SK-N-SH (cell line): Measurements from ENCODE around the gene TULP4. TPM values are rescaled to one million over a fixed set of nuclear protein-coding genes. Genes with fewer than 3 reads are reported as not detected.

Source experiments
- CTCF ChIA-PET: fragments of 300-600, 350-600 bp; formaldehyde crosslinking; extraction: SDS; loops from one replicate; lab custom pipeline; 2021; lab: Yijun Ruan, JAX
- POLR2A ChIA-PET: fragments of 350-600 bp; sonication (Branson Sonifier 250); formaldehyde crosslinking; extraction: SDS; loops from one replicate; lab custom pipeline; 2020; ENCODE audit warnings: antibody characterized with exemption, inconsistent platforms; lab: Yijun Ruan, JAX
- DNase-seq: peaks from one replicate; pipeline ENCODE4 v3.0.0; 2012
- H2AFZ ChIP-seq: fragments of 200-600 bp; sonication (generic); 2 replicates; pipeline ENCODE4 v1.8.1; 2016; ENCODE audit warnings: antibody characterized with exemption, mild to moderate bottlenecking, low read depth
- H3F3A ChIP-seq: fragments of 200-600 bp; sonication (generic); replicated peaks from 2 replicates; pipeline ENCODE3; 2016; ENCODE audit warnings: antibody characterized with exemption, mild to moderate bottlenecking; ENCODE audit not compliant: insufficient read depth
- H3K27ac ChIP-seq, 2 experiments: fragments of 200-500 bp in 1 of 2; fragments of 200-600 bp in 1 of 2; sonication (Bioruptor generic) in 1 of 2; sonication (generic), shearing (Covaris generic) in 1 of 2; 2 replicates each; pipeline versions ENCODE4 v1.5.1 to v1.6.1; 2014 to 2016; ENCODE audit warnings: low read depth in 2 of 2, inconsistent platforms in 1 of 2, low read length in 1 of 2, mild to moderate bottlenecking in 1 of 2, mixed read lengths in 1 of 2
- H3K27me3 ChIP-seq: fragments of 200-600 bp; sonication (generic), shearing (Covaris generic); 2 replicates; pipeline ENCODE4 v1.6.1; 2016; ENCODE audit warnings: mixed run types; ENCODE audit not compliant: insufficient read depth
- H3K36me3 ChIP-seq, 2 experiments: fragments of 200-500 bp in 1 of 2; fragments of 200-600 bp in 1 of 2; sonication (Bioruptor generic) in 1 of 2; sonication (generic) in 1 of 2; replicated peaks in 1 of 2; 2 replicates each; pipeline versions ENCODE3 to v1.5.1; 2014 to 2016; ENCODE audit warnings: low read length in 1 of 2, mild to moderate bottlenecking in 1 of 2; ENCODE audit not compliant: insufficient read depth in 2 of 2, control insufficient read depth in 1 of 2
- H3K4me1 ChIP-seq, 2 experiments: fragments of 200-500 bp in 1 of 2; fragments of 200-600 bp in 1 of 2; sonication (Bioruptor generic) in 1 of 2; sonication (generic), shearing (Covaris generic) in 1 of 2; 2 replicates each; pipeline versions ENCODE4 v1.5.1 to v1.6.1; 2014 to 2016; ENCODE audit warnings: low read depth in 1 of 2, low read length in 1 of 2, mixed run types in 1 of 2; ENCODE audit not compliant: insufficient read depth in 2 of 2, control insufficient read depth in 1 of 2
- H3K4me2 ChIP-seq: fragments of 200-600 bp; sonication (generic), shearing (Covaris generic); 2 replicates; pipeline ENCODE4 v1.6.1; 2017; ENCODE audit warnings: mixed run types
- H3K4me3 ChIP-seq, 2 experiments: fragments of 200-500 bp in 1 of 2; fragments of 200-600 bp in 1 of 2; sonication (Bioruptor generic) in 1 of 2; sonication (generic), shearing (Covaris generic) in 1 of 2; 2 replicates each; pipeline versions ENCODE4 v1.5.1 to v1.8.1; 2014 to 2016; ENCODE audit warnings: low read depth in 2 of 2, inconsistent platforms in 1 of 2, low read length in 1 of 2, mild to moderate bottlenecking in 1 of 2, mixed read lengths in 1 of 2, moderate library complexity in 1 of 2
- H3K79me2 ChIP-seq: fragments of 200-600 bp; sonication (generic); 2 replicates; pipeline ENCODE4 v1.8.1; 2017; ENCODE audit warnings: mild to moderate bottlenecking; ENCODE audit not compliant: insufficient read depth
- H3K9ac ChIP-seq: fragments of 200-600 bp; sonication (generic); 2 replicates; pipeline ENCODE4 v1.6.1; 2017; ENCODE audit warnings: mixed run types
- H3K9me2 ChIP-seq: fragments of 200-600 bp; sonication (generic); 2 replicates; pipeline ENCODE4 v1.6.1; 2017; ENCODE audit warnings: mixed run types
- H3K9me3 ChIP-seq: fragments of 200-600 bp; sonication (generic); 2 replicates; pipeline ENCODE4 v1.6.1; 2017; ENCODE audit warnings: mixed run types, mild to moderate bottlenecking, moderate library complexity
- H4K20me1 ChIP-seq: fragments of 200-600 bp; sonication (generic); 2 replicates; pipeline ENCODE4 v1.6.1; 2017; ENCODE audit warnings: mild to moderate bottlenecking, mixed run types; ENCODE audit not compliant: insufficient read depth
- ELF1 ChIP-seq: IDR thresholded peaks from 2 replicates; pipeline ENCODE4 v1.4.0; 2012
- EP300 ChIP-seq, 2 experiments: IDR thresholded peaks; 2 replicates each; pipeline versions ENCODE4 v1.4.0 to v1.6.1; 2012; ENCODE audit warnings: borderline replicate concordance in 1 of 2, low read depth in 1 of 2, low read length in 1 of 2
- FOXM1 ChIP-seq: IDR thresholded peaks from 2 replicates; pipeline ENCODE4 v1.4.0; 2012; ENCODE audit warnings: low read depth, mild to moderate bottlenecking
- GABPA ChIP-seq: IDR thresholded peaks from 2 replicates; pipeline ENCODE4 v1.4.0; 2012; ENCODE audit warnings: low read depth, mild to moderate bottlenecking
- MXI1 ChIP-seq: IDR thresholded peaks from 2 replicates; pipeline ENCODE4 v1.6.1; 2012; ENCODE audit warnings: mild to moderate bottlenecking, low read depth, low read length, improper control_type of control experiment
- NFIC ChIP-seq: IDR thresholded peaks from 2 replicates; pipeline ENCODE4 v1.4.0; 2012; ENCODE audit warnings: borderline replicate concordance
- NRF1 ChIP-seq: IDR thresholded peaks from 2 replicates; pipeline ENCODE4 v1.6.1; 2012; ENCODE audit warnings: low read depth, mild to moderate bottlenecking, low read length
- POLR2AphosphoS5 ChIP-seq: IDR thresholded peaks from 2 replicates; pipeline ENCODE4 v1.6.1; 2012; ENCODE audit warnings: low read depth, low read length
- SIN3A ChIP-seq: IDR thresholded peaks from 2 replicates; pipeline ENCODE4 v1.6.1; 2012; ENCODE audit warnings: low read depth, mild to moderate bottlenecking, low read length, moderate library complexity, borderline replicate concordance
- SMC3 ChIP-seq: IDR thresholded peaks from 2 replicates; pipeline ENCODE4 v1.6.1; 2012; ENCODE audit warnings: low read depth, low read length, improper control_type of control experiment
- TAF1 ChIP-seq: IDR thresholded peaks from 2 replicates; pipeline ENCODE4 v1.6.1; 2012; ENCODE audit warnings: low read depth, mild to moderate bottlenecking, low read length, moderate library complexity, borderline replicate concordance
- TCF12 ChIP-seq: IDR thresholded peaks from 2 replicates; pipeline ENCODE4 v1.4.0; 2012
- TEAD4 ChIP-seq: IDR thresholded peaks from 2 replicates; pipeline ENCODE4 v1.4.0; 2012; ENCODE audit warnings: mild to moderate bottlenecking, borderline replicate concordance; ENCODE audit not compliant: insufficient read depth
- YY1 ChIP-seq: IDR thresholded peaks from 2 replicates; pipeline ENCODE4 v1.4.0; 2012; ENCODE audit warnings: low read depth, mild to moderate bottlenecking
- WGBS: methylation state at CpG from one replicate; pipeline ENCODE4 v1.1.6; 2017; ENCODE audit warnings: low lambda C conversion rate; 5-methylcytosine and 5-hydroxymethylcytosine counted together
- polyA plus RNA-seq, 3 experiments: library from polyadenylated mRNA; depleted of rRNA; stranded (reverse); fragments of >200 nt; gene quantifications; 2 replicates each; pipeline ENCODE4 v1.2.3, GENCODE V29; 2012
- TF ChIP-seq, protein P1 (sequence below): IDR thresholded peaks from 2 replicates; pipeline ENCODE4 v1.6.1; 2012; ENCODE audit warnings: mild to moderate bottlenecking, low read depth, low read length, moderate library complexity
- TF ChIP-seq, protein P2 (sequence below): IDR thresholded peaks from 2 replicates; pipeline ENCODE4; 2012
- TF ChIP-seq, protein P3 (sequence below): IDR thresholded peaks from 2 replicates; pipeline ENCODE4 v1.4.0; 2012; ENCODE audit warnings: low read depth, borderline replicate concordance
- TF ChIP-seq, protein P4 (sequence below): IDR thresholded peaks from 2 replicates; pipeline ENCODE4 v1.4.0; 2012; ENCODE audit warnings: low read depth, borderline replicate concordance
- TF ChIP-seq, protein P5 (sequence below): IDR thresholded peaks from 2 replicates; pipeline ENCODE4 v1.4.0; 2012; ENCODE audit warnings: low read depth
- TF ChIP-seq, protein P6 (sequence below): fragments of 200-600 bp; sonication (generic); IDR thresholded peaks from 2 replicates; pipeline ENCODE4 v1.6.1; 2017; ENCODE audit warnings: antibody characterized with exemption, mild to moderate bottlenecking, moderate library complexity

TULP4 gene
- polyA plus RNA-seq, 1 of the 3 experiments (the other 2 are of a cell fraction) = 5.9 TPM

DNA sequence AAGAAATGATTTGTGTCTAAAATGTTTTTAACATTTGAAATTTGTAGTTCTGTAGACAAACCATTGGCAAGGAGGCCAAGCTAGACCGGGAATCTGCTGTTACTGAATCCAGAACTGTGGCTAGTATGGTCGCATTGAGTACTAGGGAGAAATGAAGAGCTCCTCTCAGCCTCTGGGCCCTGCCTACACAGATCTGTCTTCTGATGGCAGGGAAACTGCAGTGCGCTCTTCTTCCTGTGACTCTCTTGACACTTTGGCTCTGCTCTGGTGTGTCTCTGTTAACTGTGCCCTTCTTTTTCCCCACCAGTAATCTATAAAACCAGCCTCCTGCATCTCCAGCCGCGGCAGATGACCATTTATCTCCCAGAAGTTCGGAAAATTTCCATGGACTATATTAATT lies 186.1 kb downstream of the TULP4 start (continued):
- TF ChIP-seq, protein P1, sequence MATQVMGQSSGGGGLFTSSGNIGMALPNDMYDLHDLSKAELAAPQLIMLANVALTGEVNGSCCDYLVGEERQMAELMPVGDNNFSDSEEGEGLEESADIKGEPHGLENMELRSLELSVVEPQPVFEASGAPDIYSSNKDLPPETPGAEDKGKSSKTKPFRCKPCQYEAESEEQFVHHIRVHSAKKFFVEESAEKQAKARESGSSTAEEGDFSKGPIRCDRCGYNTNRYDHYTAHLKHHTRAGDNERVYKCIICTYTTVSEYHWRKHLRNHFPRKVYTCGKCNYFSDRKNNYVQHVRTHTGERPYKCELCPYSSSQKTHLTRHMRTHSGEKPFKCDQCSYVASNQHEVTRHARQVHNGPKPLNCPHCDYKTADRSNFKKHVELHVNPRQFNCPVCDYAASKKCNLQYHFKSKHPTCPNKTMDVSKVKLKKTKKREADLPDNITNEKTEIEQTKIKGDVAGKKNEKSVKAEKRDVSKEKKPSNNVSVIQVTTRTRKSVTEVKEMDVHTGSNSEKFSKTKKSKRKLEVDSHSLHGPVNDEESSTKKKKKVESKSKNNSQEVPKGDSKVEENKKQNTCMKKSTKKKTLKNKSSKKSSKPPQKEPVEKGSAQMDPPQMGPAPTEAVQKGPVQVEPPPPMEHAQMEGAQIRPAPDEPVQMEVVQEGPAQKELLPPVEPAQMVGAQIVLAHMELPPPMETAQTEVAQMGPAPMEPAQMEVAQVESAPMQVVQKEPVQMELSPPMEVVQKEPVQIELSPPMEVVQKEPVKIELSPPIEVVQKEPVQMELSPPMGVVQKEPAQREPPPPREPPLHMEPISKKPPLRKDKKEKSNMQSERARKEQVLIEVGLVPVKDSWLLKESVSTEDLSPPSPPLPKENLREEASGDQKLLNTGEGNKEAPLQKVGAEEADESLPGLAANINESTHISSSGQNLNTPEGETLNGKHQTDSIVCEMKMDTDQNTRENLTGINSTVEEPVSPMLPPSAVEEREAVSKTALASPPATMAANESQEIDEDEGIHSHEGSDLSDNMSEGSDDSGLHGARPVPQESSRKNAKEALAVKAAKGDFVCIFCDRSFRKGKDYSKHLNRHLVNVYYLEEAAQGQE = no peak
- TF ChIP-seq, protein P2, sequence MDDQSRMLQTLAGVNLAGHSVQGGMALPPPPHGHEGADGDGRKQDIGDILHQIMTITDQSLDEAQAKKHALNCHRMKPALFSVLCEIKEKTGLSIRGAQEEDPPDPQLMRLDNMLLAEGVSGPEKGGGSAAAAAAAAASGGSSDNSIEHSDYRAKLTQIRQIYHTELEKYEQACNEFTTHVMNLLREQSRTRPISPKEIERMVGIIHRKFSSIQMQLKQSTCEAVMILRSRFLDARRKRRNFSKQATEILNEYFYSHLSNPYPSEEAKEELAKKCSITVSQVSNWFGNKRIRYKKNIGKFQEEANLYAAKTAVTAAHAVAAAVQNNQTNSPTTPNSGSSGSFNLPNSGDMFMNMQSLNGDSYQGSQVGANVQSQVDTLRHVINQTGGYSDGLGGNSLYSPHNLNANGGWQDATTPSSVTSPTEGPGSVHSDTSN = no peak
- TF ChIP-seq SMC3 = no peak
- TF ChIP-seq POLR2AphosphoS5 = no peak
- TF ChIP-seq TEAD4 = no peak

DNA sequence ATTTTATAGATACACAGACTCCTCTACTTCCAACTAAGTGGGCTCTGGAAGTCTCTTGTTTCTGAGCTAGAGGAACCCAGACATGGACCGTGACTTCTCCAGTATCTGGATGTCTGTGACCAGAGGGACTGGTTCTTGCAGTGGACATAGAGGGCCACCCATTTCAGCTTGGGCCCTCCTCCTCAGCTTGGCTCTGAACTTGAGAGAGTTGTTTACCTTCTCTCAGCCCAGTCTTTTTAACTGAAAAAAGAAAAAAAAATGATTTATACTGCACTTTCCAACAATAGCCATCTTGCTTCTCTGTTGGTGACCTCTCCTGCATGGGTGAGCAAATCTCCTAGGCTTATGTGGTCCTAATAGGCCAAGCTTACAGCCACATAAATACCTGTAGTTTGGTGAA lies 187.3 kb downstream of the TULP4 start:
- 100% methylated on average over 1 of the region's 1 CpG for WGBS
- Histone ChIP-seq H4K20me1 (no peaks in the 10 kb centered on the region), H3F3A (no peaks in the 10 kb centered on the region), H3K9me2 (no peaks in the 10 kb centered on the region), H3K4me2 (no peak overlapping the region), H3K79me2 (no peaks in the 10 kb centered on the region; the same call in 1 of the 2 replicates), H3K9ac (no peak overlapping the region), H2AFZ (no peak overlapping the region), H3K36me3 (peaks cover 27 to 49% of the 10 kb centered on the region in 2 experiments), H3K4me1 (no peaks in the 10 kb centered on the region; a peak in 2 of 4 replicates), H3K27ac (no peak overlapping the region), H3K27me3 (no peaks in the 10 kb centered on the region), H3K4me3 (no peak overlapping the region), H3K9me3 (no peaks in the 10 kb centered on the region)
- no peak for DNase-seq
- CTCF ChIA-PET = interaction anchor here (0.8 to 1.3 kb wide), 3 partner anchors 29 to 294 kb away, joined by 3 read pairs; no protein-coding TSS in a partner anchor
- no peak for TF ChIP-seq TEAD4
- TF ChIP-seq TCF12 = no peak
- no peak for TF ChIP-seq TAF1
- no peak for TF ChIP-seq MXI1
- no peak for TF ChIP-seq NFIC
- no peak for TF ChIP-seq SIN3A
- no peak for TF ChIP-seq NRF1
- TF ChIP-seq GABPA = no peak
- TF ChIP-seq EP300 (IDR thresholded peaks at IDR 0.05; ENCODE audit: borderline replicate concordance in 1 of 2, low read depth in 1 of 2, low read length in 1 of 2) = no peak
- TF ChIP-seq, protein P3, sequence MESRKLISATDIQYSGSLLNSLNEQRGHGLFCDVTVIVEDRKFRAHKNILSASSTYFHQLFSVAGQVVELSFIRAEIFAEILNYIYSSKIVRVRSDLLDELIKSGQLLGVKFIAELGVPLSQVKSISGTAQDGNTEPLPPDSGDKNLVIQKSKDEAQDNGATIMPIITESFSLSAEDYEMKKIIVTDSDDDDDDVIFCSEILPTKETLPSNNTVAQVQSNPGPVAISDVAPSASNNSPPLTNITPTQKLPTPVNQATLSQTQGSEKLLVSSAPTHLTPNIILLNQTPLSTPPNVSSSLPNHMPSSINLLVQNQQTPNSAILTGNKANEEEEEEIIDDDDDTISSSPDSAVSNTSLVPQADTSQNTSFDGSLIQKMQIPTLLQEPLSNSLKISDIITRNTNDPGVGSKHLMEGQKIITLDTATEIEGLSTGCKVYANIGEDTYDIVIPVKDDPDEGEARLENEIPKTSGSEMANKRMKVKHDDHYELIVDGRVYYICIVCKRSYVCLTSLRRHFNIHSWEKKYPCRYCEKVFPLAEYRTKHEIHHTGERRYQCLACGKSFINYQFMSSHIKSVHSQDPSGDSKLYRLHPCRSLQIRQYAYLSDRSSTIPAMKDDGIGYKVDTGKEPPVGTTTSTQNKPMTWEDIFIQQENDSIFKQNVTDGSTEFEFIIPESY = no peak
- TF ChIP-seq, protein P4, sequence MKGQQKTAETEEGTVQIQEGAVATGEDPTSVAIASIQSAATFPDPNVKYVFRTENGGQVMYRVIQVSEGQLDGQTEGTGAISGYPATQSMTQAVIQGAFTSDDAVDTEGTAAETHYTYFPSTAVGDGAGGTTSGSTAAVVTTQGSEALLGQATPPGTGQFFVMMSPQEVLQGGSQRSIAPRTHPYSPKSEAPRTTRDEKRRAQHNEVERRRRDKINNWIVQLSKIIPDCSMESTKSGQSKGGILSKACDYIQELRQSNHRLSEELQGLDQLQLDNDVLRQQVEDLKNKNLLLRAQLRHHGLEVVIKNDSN = no peak
- no peak for TF ChIP-seq FOXM1
- TF ChIP-seq YY1 = no peak
- TF ChIP-seq ELF1 = no peak
- TF ChIP-seq, protein P5, sequence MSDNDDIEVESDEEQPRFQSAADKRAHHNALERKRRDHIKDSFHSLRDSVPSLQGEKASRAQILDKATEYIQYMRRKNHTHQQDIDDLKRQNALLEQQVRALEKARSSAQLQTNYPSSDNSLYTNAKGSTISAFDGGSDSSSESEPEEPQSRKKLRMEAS = no peak
- TF ChIP-seq, protein P2 = no peak
- TF ChIP-seq, protein P6, sequence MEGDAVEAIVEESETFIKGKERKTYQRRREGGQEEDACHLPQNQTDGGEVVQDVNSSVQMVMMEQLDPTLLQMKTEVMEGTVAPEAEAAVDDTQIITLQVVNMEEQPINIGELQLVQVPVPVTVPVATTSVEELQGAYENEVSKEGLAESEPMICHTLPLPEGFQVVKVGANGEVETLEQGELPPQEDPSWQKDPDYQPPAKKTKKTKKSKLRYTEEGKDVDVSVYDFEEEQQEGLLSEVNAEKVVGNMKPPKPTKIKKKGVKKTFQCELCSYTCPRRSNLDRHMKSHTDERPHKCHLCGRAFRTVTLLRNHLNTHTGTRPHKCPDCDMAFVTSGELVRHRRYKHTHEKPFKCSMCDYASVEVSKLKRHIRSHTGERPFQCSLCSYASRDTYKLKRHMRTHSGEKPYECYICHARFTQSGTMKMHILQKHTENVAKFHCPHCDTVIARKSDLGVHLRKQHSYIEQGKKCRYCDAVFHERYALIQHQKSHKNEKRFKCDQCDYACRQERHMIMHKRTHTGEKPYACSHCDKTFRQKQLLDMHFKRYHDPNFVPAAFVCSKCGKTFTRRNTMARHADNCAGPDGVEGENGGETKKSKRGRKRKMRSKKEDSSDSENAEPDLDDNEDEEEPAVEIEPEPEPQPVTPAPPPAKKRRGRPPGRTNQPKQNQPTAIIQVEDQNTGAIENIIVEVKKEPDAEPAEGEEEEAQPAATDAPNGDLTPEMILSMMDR = no peak
- no peak for TF ChIP-seq POLR2AphosphoS5
- POLR2A ChIA-PET = no interaction called here
